Measurements from ENCODE around the gene P2RY8.
"Not testable (repeated sequence)": the region's sequence is repeated elsewhere in the genome, so short reads cannot be mapped to it uniquely, and the experiment has no call there.

P2RY8 gene

DNA sequence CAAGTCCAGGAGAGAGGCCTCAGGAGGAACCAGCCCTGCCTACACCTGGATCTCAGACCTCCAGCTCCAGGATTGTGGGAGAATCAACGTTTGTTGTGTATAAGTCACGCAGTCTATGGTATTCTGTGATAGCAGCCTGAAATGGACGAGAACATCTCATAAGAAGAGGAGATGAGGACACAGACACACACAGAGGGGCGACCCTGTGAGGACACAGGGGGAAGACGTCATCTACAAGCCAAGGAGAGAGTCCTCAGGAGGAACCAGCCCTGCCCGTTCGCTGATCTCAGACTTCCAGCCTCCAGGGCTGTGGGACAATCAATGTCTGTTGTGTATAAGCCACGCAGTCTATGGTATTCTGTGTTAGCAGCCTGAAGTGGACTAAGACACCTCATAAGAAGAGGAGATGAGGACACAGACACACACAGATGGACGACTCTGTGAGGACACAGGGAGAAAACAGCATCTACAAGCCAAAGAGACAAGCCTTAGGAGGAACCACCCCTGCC lies 20.3 kb downstream of the P2RY8 start:
- no peak for DNase-seq

DNA sequence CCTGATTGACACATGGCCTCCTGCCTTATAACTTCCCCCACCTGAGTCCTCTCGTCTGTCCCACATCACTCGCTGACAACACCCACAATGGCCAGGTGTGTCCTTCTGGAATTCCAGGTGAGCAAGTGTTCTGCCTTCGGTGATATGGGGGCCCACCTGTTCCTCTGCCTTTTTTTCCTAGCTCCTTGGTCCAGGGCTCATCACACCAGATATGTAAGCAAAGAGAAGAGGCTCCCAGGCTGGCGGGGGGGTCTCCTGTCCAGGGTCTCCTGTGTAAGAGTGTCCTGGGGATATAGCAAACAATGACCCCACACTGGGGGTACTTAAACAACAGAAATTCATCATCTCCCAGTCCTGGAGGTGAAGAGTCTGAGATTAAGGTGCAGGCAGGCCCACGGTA lies 25.2 kb downstream of the P2RY8 start:
- DNase-seq = no peak

DNA sequence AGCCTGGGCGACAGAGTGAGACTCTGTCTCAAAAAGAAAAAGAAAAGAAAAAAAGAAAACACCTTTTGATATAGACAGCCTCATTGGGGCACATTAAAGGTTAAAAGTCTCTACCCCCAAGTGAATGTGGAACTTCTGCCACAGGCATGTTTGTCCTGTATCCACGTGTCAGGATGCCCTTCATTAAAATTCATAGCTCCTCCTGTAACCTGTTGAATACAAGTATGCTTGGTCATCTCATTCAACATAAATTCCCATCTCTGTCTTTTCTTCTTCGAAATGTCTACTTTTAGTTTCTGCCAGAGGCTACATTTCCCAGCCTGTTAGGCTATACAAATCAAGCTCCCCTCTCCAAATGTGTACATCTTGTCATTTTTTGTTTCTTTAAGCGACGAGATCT lies 25.8 kb downstream of the P2RY8 start:
- DNase-seq = no peak

DNA sequence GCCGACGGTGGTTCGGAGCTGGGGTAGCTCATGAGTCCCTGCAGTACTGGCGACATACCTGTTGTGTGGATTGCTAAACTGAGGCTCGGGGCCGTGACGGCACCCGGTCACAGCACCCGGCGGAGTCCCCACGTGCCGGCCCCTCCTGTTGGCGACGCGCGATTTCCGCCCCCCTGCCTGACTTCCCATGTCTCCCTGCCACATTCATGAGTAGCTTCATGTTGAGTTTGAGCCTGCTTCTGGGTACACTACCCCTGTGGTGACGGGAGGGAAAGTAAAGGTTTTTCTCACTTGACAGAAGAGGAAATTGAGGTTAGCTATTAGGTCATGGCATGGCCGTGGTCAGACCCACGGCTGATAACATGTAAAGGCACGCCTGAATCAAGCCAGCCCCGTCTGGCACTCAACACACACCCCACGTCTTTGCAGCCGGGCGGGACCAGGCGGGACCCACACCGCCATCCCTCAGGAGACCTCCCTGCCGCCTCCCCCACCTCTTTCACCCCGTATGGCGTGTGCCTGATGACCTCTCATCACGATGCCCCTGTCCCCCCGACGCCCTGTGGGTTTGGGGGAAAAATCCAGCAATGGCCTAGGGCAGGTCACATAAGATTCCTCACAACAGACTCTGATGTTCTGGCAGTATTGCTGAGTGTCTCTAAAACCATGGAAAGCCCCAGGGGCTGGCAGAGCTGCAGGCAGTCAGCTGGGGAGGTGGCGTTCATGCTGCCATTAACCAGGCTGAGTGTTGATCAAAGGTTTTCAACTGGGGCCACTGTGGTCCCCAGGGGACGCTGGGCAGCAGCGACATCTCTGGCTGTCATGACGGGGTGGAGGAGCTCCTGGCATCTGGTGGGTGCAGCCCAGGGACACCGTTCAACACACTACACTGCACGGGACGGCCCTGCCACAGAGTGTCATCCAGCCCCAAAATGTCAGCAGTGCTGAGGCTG lies 29.2 kb downstream of the P2RY8 start:
- no peak for DNase-seq

DNA sequence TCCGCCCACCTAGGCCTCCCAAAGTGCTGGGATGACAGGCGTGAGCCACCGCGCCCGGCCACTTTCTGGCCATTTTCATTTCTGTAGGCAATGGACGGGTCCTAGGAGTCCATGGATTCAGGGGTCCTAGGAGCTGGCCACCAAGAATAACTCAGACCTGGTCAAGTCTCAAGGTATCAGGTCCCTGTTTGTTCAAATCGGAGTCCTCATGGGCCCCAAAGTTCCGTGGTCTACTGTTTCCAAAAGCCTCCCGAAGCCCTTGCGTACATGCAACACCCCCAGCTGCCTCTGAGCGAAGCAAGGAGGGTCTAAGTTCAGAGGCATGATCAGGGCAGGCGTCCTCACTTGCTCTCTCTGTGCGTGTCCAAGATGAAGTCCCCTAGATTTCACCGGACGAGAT lies 30.1 kb downstream of the P2RY8 start:
- no peak for DNase-seq

DNA sequence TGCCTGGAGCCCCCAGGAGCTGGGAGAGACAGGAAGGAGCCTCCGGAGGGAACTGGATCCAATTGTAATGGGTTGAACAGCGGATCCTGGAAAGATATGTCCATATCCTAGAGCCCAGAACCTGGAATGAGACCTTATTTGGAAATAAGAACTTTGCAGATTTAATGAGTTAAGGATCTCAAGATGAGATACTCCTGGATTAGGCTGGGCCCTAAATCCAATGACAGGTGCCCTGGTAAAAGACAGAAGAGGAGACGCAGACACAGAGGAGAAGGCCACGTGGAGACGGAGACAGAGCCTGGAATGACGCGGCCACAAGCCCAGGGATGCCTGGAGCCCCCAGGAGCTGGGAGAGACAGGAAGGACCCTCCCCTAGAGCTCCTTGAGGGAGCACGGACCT lies 34.1 kb downstream of the P2RY8 start:
- no peak for DNase-seq

DNA sequence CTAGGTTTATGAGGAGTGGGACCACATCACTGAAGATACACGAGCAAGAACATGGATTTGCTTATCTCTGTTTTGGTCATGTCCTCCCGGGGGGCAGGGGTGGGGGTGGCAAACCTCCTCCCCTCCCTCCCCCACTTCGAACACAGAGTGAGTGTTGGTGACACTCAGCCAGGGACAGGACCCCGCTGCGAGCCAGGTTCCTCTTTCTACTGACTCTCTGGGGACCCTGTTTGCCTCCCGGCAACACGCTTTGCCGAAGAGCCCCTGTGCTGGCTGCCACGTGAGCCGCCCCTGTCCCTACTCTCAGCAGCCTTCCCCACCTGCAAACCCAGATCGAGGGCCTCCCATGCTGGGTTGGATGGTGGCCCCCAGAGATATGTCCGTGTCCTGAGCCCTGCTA lies 34.7 kb downstream of the P2RY8 start:
- peak; percentile 0 for DNase-seq

DNA sequence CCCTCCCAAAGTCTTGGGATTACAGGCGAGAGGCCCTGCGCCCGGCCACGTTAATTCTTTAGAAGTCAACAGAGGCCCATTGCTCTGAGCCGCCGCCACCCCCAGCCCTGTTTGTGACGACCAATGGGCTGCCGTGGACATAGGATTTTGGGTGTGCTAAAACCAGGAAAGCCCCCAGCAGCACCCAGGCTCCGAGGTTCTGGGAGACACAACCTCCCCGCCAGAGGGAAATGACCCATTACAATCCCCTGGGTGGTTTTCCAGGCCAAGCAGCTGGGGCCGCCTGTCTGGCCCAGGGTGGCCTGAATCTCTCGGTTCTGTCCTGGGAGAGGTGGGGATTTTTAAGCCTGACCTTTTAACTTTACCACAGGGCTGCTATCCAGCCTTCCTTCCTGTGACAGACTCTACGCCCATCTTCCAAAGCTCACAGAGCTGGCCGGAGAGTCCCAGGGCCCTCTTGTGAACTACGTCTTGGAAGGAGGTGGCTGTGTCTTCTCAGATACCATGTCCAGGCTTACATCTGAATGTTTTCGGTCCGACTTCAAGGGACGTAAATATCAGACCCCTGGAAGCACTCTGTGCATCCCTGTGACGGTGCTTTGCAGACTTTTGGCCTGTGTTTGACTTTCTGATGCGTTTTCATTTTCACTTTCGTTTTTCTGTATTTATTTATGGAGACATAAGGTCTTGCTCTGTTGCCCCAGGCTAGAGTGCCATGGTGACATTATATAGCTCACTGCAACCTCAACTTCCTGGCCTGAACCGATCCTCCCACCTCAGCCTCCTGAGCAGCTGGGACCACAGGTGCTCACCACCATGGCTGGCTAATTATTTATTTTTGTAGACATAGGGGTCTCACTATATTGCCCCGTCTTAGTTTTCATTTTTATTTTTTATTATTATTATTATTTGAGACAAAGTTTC lies 36.0 kb downstream of the P2RY8 start:
- no peak for DNase-seq

DNA sequence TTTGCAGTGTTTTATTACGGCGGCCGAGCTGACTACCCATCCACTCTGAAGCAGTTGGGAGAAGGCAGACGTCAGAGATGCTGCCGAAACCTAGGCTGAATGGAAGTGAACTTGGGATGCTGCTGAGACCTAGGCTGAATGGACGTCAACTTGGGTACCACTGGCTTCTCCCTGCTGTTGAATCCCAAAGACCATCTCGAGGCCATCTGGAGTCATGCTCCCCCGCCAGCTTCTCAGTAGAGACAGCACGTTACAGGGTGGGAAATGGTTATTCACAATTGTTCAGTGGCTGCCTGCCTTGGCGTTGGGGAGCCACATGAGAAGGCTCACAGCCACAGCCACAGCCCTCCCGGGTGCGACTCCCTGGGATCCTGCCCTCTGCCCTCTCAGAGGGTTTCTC lies 40.9 kb downstream of the P2RY8 start:
- no peak for DNase-seq

DNA sequence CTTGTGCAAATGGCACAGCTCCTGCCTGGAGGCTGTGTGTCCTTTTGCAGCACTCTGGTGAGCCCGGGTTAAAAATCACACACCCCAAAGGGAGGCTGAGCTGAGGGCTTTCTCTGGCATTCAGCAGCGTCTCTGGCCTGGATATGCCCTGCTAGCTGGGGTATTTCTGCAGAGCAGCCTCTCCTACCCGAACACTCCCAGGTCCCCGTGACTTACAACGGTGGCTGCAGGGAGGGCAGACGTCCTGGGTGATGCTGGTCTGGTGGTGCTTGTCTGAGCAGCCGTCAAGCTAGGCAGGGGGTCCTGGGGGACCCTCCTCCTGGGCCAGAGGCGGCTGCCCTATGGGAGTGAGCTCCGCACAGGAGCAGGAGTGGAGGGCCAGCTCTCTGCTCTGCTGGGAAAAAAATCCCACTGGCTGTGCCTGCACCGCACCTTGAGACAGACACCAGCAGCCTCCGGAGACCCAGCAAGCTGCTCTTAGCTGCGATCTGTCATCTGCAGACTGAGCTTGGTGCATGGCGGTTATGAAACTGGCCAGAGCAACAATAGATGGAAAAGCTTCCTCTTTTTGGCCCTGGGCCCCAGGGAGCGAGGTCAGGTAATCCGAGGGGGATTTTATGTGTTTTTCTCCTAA lies 43.0 kb downstream of the P2RY8 start:
- no peak for DNase-seq

DNA sequence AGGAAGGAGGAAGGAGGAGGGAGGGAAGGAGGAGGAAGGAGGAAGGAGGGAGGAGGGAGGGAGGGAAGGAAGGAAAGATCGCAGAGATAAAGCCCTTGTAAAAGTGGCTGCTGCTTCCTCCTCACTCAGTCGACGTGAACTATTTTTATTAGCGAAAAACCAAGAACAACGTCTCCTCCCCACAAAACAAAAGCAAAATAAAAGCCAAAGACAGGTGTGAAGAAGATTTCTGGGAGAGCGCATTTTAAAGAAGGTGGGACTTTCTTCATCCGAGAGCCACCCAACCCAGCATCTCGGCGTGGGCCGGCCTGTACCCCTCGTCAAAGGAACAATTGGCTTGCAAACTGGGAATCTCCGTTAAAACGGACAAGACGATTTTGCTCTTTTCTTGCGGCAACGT lies 43.6 kb downstream of the P2RY8 start:
- DNase-seq = no peak

DNA sequence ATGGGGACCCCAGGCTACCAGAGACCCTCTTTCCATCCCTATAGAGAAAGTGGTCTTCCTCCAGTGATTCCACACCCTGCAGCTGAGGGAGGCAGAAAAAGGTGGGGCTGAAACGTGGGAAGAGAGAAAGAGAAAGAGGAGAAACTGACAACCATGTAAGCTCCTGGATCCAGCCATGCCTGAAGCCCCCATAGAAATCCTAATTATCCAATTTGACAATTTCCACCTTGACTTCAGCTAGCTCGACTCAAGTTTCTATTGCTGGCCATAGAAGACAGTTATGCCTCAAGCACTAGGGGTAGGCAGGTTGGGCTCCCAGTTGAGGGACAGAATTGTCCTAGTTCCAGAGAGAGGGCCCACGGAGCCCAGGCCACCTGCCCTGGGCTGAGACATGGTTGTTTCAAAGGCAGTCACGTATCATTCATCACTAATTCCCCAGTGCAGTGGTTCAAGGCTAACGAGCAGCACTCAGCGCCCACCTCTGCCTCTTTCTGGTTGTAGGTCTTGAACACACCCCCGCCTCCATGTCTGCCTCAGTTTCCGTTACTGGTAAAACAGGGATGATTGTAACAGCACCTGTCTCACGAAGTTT lies 44.5 kb downstream of the P2RY8 start:
- no peak for DNase-seq

DNA sequence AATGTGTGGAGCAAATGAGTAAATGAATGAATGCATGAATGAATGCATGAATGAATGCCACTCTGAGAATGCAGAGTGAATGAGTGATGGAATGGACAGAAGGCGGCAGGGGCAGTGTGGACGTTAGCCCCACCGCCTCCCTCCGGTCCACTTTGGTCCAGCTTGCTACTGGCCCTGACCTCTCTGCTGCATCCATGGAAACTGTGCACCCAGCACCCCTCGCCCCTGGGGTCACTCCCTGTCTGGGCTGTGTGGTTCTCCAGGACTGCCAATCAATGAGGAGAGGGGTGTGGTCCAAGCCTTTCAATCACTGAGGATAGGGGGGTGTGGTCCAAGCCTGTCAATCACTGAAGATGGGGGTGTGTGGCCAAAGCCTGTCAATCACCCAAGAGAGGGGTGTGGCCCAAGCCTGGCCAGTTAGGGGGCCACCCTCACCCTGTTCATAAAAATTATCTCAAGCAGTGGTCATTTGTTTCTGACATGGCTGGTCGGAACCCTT lies 45.1 kb downstream of the P2RY8 start:
- no peak for DNase-seq

DNA sequence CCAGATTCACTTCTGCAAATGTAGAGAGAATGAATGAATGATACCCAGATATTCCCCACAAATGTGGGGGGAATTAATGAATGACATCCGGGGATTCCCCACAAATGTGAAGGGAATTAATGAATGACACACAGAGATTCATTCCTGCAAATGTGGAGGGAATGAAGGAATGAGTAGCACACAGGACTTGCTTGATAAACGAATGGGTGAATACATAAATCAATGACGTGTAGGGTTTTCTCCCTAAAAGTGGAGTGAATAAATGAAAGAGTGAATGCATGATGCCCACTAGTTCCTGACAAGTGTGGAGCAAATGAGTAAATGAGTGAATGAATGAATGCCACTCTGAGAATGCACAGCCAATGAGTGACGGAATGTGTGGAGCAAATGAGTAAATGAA lies 45.7 kb downstream of the P2RY8 start:
- DNase-seq = not testable (repeated sequence)

DNA sequence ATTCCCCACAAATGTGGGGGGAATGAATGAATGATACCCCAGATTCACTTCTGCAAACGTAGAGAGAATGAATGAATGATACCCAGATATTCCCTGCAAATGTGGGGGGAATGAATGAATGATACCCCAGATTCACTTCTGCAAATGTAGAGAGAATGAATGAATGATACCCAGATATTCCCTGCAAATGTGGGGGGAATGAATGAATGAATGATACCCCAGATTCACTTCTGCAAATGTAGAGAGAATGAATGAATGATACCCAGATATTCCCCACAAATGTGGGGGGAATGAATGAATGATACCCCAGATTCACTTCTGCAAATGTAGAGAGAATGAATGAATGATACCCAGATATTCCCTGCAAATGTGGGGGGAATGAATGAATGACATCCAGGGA lies 46.3 kb downstream of the P2RY8 start:
- not testable (repeated sequence) for DNase-seq

DNA sequence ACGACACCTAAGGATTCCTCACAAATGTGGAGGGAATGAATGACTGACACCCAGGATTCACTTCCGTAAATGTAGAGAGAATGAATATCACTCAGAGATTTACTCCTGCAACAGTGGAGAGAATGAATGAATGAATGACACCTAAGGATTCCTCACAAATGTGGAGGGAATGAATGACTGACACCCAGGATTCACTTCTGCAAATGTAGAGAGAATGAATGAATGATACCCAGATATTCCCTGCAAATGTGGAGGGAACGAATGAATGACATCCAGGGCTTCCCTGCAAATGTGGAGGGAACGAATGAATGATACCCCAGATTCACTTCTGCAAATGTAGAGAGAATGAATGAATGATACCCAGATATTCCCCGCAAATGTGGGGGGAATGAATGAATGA lies 47.6 kb downstream of the P2RY8 start:
- not testable (repeated sequence) for DNase-seq

DNA sequence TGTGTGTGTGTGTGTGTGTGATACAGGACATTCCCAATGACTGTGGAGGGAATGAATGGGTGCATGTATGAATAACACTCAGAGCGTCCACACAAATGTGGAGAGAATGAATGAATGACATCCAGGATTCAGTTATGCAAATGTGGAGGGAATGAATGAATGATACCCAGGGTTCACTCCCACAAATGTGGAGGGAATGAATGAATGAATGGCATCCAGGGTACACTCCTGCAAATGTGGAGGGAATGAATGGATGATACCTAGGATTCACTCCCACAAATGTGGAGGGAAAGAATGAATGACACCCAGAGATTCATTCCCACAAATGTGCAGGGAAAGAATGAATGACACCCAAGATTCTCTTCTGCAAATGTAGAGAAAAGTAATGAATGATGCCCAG lies 48.2 kb downstream of the P2RY8 start:
- no peak for DNase-seq

DNA sequence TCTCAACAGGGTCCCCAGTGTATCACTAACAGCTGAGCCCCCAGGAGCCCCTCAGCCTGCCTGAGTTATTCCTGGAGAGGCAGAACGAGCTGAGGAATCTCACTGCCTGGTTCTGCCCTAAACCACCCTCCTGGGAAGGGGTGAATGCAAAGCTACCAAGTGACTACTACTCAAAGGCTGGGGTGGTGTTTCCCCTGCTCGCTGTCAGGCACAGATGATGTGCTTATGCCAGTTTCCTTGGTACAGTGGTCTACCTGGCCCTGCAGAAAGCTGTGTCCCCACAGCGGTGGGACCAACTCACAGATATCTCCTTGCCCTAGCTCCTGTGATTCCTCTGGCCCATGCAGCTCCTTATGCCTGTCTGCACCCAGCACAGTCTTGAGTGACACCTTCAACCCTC lies 48.8 kb downstream of the P2RY8 start:
- DNase-seq = no peak

DNA sequence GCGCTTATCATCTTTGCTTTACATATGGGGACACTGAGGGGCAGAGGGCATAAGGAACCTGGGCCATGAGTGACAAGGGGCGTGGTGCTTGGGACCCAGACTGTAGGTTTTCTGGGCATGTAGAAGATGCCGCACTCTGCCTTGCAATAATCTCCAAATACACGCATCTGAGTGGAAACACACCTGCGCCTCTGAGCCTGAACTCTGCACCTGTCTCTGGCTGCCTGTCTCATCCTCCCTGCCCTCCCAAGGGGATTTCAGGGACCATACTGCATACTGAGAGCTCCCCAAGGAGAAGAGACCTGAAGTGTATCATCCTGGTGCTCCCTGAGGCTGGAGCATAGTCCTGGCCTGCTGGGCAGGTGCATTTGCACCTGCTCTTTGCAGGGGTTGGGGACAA lies 49.6 kb downstream of the P2RY8 start:
- DNase-seq = no peak

DNA sequence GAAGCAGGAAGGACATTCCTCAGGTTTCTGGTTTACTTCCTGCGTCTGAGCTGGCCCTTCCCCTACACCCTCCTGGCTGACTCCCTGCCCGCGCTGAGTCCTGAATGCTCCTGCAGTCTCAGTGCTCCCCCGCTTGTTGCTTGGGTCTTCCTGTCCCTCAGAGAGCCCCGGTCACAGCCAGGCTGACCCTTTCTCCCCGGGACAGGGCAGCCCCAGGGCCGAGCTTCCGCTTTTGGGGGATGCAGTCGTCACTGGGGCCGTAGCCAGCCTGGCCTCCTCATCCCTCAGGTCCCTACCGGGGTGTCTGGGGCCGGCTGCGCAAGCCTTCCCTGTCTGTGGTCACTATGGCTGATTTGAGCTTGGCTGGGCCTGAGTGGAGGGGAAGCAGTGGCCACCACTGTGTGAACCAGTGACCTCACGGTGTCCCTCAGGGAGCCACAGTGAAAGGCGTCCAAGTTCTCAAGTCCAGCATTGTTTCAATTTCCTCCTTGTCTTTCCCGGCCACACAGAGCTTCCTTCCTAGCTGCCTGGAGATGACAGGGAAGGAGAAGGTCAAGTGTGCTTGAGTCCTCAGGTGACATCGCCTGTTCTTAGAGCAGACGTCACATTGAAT lies 50.1 kb downstream of the P2RY8 start:
- DNase-seq = no peak

DNA sequence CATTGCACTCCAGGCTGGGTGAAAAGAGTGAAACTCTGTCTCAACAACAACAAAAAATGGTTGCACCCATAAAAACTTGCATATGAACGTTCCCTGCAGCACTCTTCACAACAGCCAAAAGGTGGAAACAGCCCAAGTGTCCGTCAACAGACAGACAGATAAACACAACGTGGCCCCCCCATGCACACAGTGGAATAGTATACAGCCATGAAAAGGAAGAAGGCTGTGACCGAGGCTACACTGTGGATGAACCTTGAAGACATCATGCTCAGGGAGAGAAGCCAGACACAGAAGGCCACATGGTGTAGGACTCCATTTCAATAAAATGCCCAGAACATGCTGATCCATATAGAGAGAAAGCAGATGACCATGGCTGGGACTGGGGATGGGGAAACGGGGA lies 50.8 kb downstream of the P2RY8 start:
- no peak for DNase-seq

DNA sequence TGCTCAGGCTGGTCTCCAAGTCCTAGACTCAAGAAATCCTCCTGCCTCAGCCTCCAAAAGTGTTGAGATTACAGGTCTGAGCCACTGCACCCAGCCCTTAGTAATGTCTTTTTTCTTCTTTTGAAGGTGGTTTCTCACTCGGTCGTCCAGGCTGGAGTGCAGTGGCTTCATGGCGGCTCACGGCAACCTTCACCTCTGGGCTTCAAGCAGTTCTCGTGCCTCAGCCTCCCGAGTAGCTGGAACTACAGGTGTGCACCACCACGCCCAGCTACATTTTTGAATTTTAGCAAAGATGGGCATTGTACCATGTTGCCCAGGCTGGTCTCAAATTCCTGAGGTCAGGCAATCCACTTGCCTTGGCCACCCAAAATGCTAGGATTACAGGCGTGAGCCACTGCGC lies 52.0 kb downstream of the P2RY8 start:
- no peak for DNase-seq
